22Rv1 (cell line): Measurements from ENCODE around the gene IKZF1.

Experiments
- ZFX ChIP-seq: fragments of 450-650 bp; IDR thresholded peaks from 2 replicates; pipeline ENCODE4 v1.6.1; 2017; ENCODE audit warnings: antibody characterized with exemption, borderline replicate concordance
- TF ChIP-seq, protein P1 (sequence below): fragments of 450-650 bp; IDR thresholded peaks from 2 replicates; pipeline ENCODE4 v1.5.1; 2017; ENCODE audit warnings: mild to moderate bottlenecking

DNA sequence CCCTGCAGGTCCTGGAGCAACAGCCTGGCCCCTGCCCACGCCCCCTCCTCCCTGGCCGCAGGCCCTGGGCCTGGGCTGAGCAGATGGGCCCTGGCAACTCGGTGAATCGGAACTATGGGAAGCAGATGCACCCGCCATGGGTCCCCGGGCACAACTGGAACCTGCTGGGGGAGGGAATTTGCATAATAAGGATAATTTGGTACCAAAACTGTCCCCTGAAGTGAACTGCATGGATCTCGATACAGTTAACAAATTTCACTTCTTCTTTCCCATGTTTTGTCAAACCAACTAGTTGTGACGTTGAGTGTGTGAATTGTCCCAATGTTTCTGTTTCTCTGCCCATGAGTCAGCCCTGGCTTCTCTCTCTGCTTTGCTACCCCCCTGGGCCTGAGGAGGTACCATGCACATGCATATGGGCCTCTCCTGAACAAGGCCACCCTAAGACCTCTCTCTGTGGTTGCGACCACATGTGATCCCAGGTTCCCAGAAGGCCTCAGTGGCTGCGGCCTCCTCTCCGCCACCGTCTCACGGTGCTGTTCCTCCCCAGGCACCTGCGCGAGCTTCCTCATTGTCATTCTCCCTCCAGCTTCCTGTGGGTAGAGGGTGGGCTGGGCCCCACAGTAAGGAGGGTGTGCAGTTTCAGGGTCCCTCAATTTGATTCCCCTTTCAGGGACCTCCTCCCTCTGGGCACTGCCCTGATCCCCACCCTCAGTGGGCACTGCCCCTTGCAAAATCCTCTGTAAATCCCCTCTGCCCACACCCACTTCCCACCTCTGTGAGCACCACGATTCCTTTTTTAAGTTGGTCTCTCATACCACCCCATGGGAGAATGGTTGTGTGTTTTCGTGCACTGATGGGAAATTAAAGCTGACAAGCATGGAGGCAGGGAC is 105.6 kb downstream of the IKZF1 start:
- TF ChIP-seq, protein P1, sequence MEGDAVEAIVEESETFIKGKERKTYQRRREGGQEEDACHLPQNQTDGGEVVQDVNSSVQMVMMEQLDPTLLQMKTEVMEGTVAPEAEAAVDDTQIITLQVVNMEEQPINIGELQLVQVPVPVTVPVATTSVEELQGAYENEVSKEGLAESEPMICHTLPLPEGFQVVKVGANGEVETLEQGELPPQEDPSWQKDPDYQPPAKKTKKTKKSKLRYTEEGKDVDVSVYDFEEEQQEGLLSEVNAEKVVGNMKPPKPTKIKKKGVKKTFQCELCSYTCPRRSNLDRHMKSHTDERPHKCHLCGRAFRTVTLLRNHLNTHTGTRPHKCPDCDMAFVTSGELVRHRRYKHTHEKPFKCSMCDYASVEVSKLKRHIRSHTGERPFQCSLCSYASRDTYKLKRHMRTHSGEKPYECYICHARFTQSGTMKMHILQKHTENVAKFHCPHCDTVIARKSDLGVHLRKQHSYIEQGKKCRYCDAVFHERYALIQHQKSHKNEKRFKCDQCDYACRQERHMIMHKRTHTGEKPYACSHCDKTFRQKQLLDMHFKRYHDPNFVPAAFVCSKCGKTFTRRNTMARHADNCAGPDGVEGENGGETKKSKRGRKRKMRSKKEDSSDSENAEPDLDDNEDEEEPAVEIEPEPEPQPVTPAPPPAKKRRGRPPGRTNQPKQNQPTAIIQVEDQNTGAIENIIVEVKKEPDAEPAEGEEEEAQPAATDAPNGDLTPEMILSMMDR, result no peak
- no peak for TF ChIP-seq ZFX
